Astrocyte (in vitro differentiated cells and primary cell): ENCODE data around the gene IPCEF1. TPM values are rescaled to one million over a fixed set of nuclear protein-coding genes. Genes with fewer than 3 reads are reported as not detected.

Experiments
- DNase-seq: peaks from one replicate; pipeline ENCODE4 v3.0.0-alpha.2; 2010; ENCODE audit warnings: low read depth
- FAIRE-seq: peaks from 2 replicates; lab custom pipeline; 2011; peaks lifted over from hg19 to GRCh38; lab: Jason Lieb, UNC
- H2AFZ ChIP-seq: 2 replicates; pipeline ENCODE4 v1.6.0; 2012; ENCODE audit warnings: low read depth, low read length, inconsistent platforms
- H3K27ac ChIP-seq: 2 replicates; pipeline ENCODE4 v1.5.1; 2011; ENCODE audit warnings: low read depth, low read length, inconsistent platforms
- H3K27me3 ChIP-seq: 2 replicates; pipeline ENCODE4 v1.6.0; 2011; ENCODE audit warnings: low read length, inconsistent platforms; ENCODE audit not compliant: insufficient read depth
- H3K36me3 ChIP-seq: 2 replicates; pipeline ENCODE4 v1.5.1; 2011; ENCODE audit warnings: low read length, inconsistent platforms; ENCODE audit not compliant: insufficient read depth
- H3K4me1 ChIP-seq: 2 replicates; pipeline ENCODE4 v1.5.1; 2011; ENCODE audit warnings: low read length, inconsistent platforms; ENCODE audit not compliant: insufficient read depth
- H3K4me2 ChIP-seq: 2 replicates; pipeline ENCODE4 v1.6.0; 2012; ENCODE audit warnings: low read length, inconsistent platforms
- H3K4me3 ChIP-seq: 2 replicates; pipeline ENCODE4 v1.5.1; 2011; ENCODE audit warnings: low read depth, mild to moderate bottlenecking, low read length, inconsistent platforms; ENCODE audit not compliant: insufficient read depth
- H3K79me2 ChIP-seq: 2 replicates; pipeline ENCODE4 v1.6.0; 2012; ENCODE audit warnings: mild to moderate bottlenecking, low read length, inconsistent platforms; ENCODE audit not compliant: insufficient read depth
- H3K9ac ChIP-seq: 2 replicates; pipeline ENCODE4 v1.6.0; 2012; ENCODE audit warnings: mild to moderate bottlenecking, low read length, inconsistent platforms
- H3K9me3 ChIP-seq: 2 replicates; pipeline ENCODE4 v1.5.1; 2012; ENCODE audit warnings: low read depth, mild to moderate bottlenecking, low read length, inconsistent platforms; ENCODE audit not compliant: insufficient read depth
- H4K20me1 ChIP-seq: 2 replicates; pipeline ENCODE4 v1.6.0; 2012; ENCODE audit warnings: low read length, inconsistent platforms; ENCODE audit not compliant: insufficient read depth
- H3K27ac Mint-ChIP-seq: one replicate; pipeline ENCODE4 v1.8.0; 2021; ENCODE audit warnings: mild to moderate bottlenecking, mixed read lengths; ENCODE audit not compliant: unreplicated experiment
- H3K27me3 Mint-ChIP-seq: one replicate; pipeline ENCODE4 v1.8.0; 2021; ENCODE audit warnings: low read depth, mixed read lengths; ENCODE audit not compliant: unreplicated experiment
- H3K36me3 Mint-ChIP-seq: one replicate; pipeline ENCODE4 v1.8.0; 2021; ENCODE audit warnings: low read depth, mixed read lengths; ENCODE audit not compliant: unreplicated experiment
- H3K4me1 Mint-ChIP-seq: one replicate; pipeline ENCODE4 v1.8.0; 2021; ENCODE audit warnings: low read depth, mixed read lengths; ENCODE audit not compliant: unreplicated experiment
- H3K4me3 Mint-ChIP-seq: one replicate; pipeline ENCODE4 v1.8.0; 2021; ENCODE audit warnings: mild to moderate bottlenecking, moderate library complexity, mixed read lengths; ENCODE audit not compliant: unreplicated experiment
- H3K9me3 Mint-ChIP-seq: one replicate; pipeline ENCODE4 v1.8.0; 2021; ENCODE audit warnings: mild to moderate bottlenecking, mixed read lengths; ENCODE audit not compliant: unreplicated experiment
- EZH2 ChIP-seq: IDR thresholded peaks from 2 replicates; pipeline ENCODE4 v1.6.1; 2012; ENCODE audit warnings: mild to moderate bottlenecking, low read length, inconsistent platforms; ENCODE audit not compliant: insufficient read depth
- total RNA-seq: library from RNA; stranded (reverse); gene quantifications from 2 replicates; pipeline ENCODE4 v1.2.1, GENCODE V29; 2021
- TF ChIP-seq, protein P1 (sequence below): IDR thresholded peaks from 2 replicates; pipeline ENCODE4 v1.5.1; 2011; ENCODE audit warnings: low read depth, mild to moderate bottlenecking, inconsistent platforms, low read length, moderate library complexity; ENCODE audit not compliant: insufficient read depth

The IPCEF1 gene
- total RNA-seq, 1 donor from 2014 or later, result 0.16 TPM

GRCh38 chr6:154380741-154381140 is 24.1 kb upstream of the IPCEF1 start:
- H4K20me1 ChIP-seq, result no peaks in the 10 kb centered on the region
- TF ChIP-seq, protein P1, sequence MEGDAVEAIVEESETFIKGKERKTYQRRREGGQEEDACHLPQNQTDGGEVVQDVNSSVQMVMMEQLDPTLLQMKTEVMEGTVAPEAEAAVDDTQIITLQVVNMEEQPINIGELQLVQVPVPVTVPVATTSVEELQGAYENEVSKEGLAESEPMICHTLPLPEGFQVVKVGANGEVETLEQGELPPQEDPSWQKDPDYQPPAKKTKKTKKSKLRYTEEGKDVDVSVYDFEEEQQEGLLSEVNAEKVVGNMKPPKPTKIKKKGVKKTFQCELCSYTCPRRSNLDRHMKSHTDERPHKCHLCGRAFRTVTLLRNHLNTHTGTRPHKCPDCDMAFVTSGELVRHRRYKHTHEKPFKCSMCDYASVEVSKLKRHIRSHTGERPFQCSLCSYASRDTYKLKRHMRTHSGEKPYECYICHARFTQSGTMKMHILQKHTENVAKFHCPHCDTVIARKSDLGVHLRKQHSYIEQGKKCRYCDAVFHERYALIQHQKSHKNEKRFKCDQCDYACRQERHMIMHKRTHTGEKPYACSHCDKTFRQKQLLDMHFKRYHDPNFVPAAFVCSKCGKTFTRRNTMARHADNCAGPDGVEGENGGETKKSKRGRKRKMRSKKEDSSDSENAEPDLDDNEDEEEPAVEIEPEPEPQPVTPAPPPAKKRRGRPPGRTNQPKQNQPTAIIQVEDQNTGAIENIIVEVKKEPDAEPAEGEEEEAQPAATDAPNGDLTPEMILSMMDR, result no peak
- TF ChIP-seq EZH2, result no peak
- DNase-seq, result no peak
- no peak overlapping the region for H2AFZ ChIP-seq
- H3K36me3 ChIP-seq, result no peaks in the 10 kb centered on the region
- H3K79me2 ChIP-seq, result no peaks in the 10 kb centered on the region
- H3K4me1 ChIP-seq, result no peaks in the 10 kb centered on the region
- FAIRE-seq, result no peak
- peaks cover 7% of the 10 kb centered on the region for H3K4me1 Mint-ChIP-seq
- no peak overlapping the region for H3K27ac Mint-ChIP-seq
- H3K4me3 ChIP-seq, result no peak overlapping the region
- no peaks in the 10 kb centered on the region for H3K9me3 Mint-ChIP-seq
- no peak overlapping the region for H3K27ac ChIP-seq
- H3K27me3 ChIP-seq, result no peaks in the 10 kb centered on the region
- no peaks in the 10 kb centered on the region for H3K9me3 ChIP-seq
- H3K27me3 Mint-ChIP-seq, result no peaks in the 10 kb centered on the region
- H3K36me3 Mint-ChIP-seq, result peaks cover 2% of the 10 kb centered on the region
- no peak overlapping the region for H3K4me3 Mint-ChIP-seq
- no peak overlapping the region for H3K4me2 ChIP-seq
- no peak overlapping the region for H3K9ac ChIP-seq

- no peak overlapping the region for H3K27ac Mint-ChIP-seq
- Histone ChIP-seq H4K20me1 (no peaks in the 10 kb centered on the region), H3K27ac (no peak overlapping the region), H2AFZ (no peak overlapping the region), H3K9me3 (no peaks in the 10 kb centered on the region), H3K36me3 (no peaks in the 10 kb centered on the region), H3K27me3 (no peaks in the 10 kb centered on the region), H3K4me3 (no peak overlapping the region), H3K4me1 (no peaks in the 10 kb centered on the region), H3K4me2 (no peak overlapping the region), H3K79me2 (no peaks in the 10 kb centered on the region), H3K9ac (no peak overlapping the region)
- H3K4me1 Mint-ChIP-seq, result peaks cover 7% of the 10 kb centered on the region
- no peak for DNase-seq
- H3K9me3 Mint-ChIP-seq, result no peaks in the 10 kb centered on the region
- H3K36me3 Mint-ChIP-seq, result peaks cover 2% of the 10 kb centered on the region
- no peak overlapping the region for H3K4me3 Mint-ChIP-seq
- no peak for FAIRE-seq
- no peaks in the 10 kb centered on the region for H3K27me3 Mint-ChIP-seq
- TF ChIP-seq, protein P1, result no peak
- TF ChIP-seq EZH2, result no peak
These were observed 23.0 kb upstream of the IPCEF1 start for GRCh38 chr6:154379585-154379984.

DNA sequence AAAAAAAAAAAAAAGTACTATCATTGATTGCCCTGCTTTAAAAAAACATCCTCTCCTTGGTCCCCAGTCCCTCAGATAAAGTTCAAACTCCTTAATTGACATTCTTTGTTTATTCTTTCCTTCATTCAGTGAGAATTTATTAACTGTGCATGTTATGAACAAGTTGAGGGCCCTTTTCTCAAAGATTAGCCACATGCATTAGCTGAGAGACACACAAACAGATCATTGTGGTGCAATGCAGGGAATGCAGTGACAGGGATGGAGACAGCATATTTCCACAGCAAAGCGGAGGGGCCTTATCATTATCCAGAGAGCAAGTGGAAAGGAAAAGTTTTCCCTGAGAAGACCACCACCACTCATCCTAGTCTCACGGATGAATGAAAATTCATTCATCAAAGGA is 21.9 kb upstream of the IPCEF1 start:
- no peak overlapping the region for H3K9ac ChIP-seq
- no peak overlapping the region for H3K4me3 Mint-ChIP-seq
- H3K9me3 ChIP-seq, result no peaks in the 10 kb centered on the region
- FAIRE-seq, result no peak
- no peaks in the 10 kb centered on the region for H3K4me1 ChIP-seq
- H2AFZ ChIP-seq, result no peak overlapping the region
- no peaks in the 10 kb centered on the region for H3K27me3 Mint-ChIP-seq
- H3K79me2 ChIP-seq, result no peaks in the 10 kb centered on the region
- no peaks in the 10 kb centered on the region for H3K36me3 ChIP-seq
- H3K27me3 ChIP-seq, result no peaks in the 10 kb centered on the region
- no peaks in the 10 kb centered on the region for H3K9me3 Mint-ChIP-seq
- H4K20me1 ChIP-seq, result no peaks in the 10 kb centered on the region
- H3K4me2 ChIP-seq, result no peak overlapping the region
- DNase-seq, result no peak
- no peak overlapping the region for H3K4me3 ChIP-seq
- no peak overlapping the region for H3K27ac ChIP-seq
- no peak overlapping the region for H3K27ac Mint-ChIP-seq
- H3K4me1 Mint-ChIP-seq, result peaks cover 7% of the 10 kb centered on the region
- H3K36me3 Mint-ChIP-seq, result peaks cover 2% of the 10 kb centered on the region
- TF ChIP-seq, protein P1, result no peak
- no peak for TF ChIP-seq EZH2
